DOHH2 (cell line): Measurements from ENCODE around the gene MSLN.
"Not testable (repeated sequence)": the region's sequence is repeated elsewhere in the genome, so short reads cannot be mapped to it uniquely, and the experiment has no call there.

Experiments used
- CTCF ChIP-seq: fragments of 200-600 bp; sonication (generic); IDR thresholded peaks from one replicate; pipeline ENCODE4 v1.5.1; 2014; ENCODE audit warnings: antibody characterized with exemption, mild to moderate bottlenecking, low read depth, low read length; ENCODE audit not compliant: poor library complexity, severe bottlenecking
- EZH2phosphoT487 ChIP-seq: fragments of 200-600 bp; sonication (generic); IDR thresholded peaks from 2 replicates; pipeline ENCODE4 v1.6.1; 2017; ENCODE audit warnings: borderline replicate concordance, mild to moderate bottlenecking, antibody characterized with exemption, low read length, moderate library complexity, mixed read lengths

- peak; percentile 50 for TF ChIP-seq CTCF
- not testable (repeated sequence) for TF ChIP-seq EZH2phosphoT487
These were observed 47.7 kb upstream of the MSLN start for GRCh38 chr16:712740-713250.
